UCSD-AML1 (cell line): ENCODE data around the gene GDPD5.

Source experiments
- DNase-seq: peaks from one replicate; lab custom pipeline; 2025; ENCODE audit not compliant: unreplicated experiment; lab: John Stamatoyannopoulos, UW

Gene GDPD5

DNA sequence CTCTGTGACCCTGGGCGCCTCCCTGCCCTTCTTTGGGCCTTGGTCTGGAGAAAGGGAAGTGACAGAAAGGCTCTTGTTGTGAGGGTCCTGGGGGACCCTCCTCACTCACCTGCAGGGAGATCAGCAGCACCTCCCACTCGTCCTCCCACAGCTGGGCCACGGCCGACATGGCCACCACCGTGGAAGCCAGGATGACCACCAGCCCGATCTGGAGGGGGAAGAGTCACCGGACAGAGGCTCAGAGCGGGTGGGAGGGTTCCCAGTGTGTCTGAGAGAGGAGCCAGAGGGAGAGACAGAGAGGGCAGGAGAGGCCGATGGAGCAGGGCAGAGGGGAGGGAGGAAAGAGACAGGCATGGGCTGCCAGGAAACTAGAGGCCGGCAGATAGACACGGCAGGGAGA, 76.0 kb downstream of the GDPD5 start:
- no peak for DNase-seq

DNA sequence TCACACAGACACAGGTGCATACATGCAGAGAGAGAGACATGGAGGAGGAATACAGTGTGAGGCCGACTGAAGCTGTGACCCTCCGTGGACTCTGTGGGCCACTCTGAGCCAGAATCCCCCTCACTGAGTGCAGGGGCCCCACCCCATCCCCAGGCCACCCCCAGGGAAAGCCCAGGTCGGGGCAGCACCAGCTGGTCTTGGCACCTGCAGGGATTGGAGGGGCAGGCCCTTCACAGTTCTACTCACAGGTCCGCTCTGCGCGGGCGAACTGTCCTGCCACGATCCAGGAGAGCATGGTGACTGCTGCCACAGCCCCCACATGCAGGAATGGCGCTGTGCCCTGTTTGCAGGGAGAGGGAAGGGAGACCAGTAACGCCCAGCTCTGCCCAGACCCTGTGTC, 76.5 kb downstream of the GDPD5 start:
- no peak for DNase-seq

DNA sequence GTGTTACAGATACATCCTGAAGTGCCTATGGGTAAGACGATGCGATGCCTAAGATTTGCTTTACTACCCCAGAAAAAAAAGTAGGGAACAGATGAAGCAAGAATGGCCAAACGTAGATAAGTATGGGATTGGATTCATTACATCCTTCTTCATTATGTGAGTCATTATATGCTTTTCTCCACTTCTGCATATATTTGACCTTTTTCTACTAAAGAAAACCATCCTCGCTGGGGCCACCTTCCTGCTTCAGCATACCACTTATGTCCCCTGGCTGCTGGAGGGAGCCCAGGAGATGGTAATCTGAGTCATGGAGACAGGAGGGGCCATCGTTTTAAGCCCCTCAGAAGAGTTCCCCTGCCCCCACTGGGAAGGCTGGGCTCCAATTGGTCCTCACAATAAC, 78.3 kb downstream of the GDPD5 start:
- no peak for DNase-seq

- DNase-seq, result peak; percentile 63
Measured at GRCh38 chr11:75445315-75445953, 80.3 kb downstream of the GDPD5 start.

- no peak for DNase-seq
Measured at GRCh38 chr11:75443043-75443442, 82.7 kb downstream of the GDPD5 start.

- DNase-seq, result no peak
Measured at GRCh38 chr11:75442161-75442885, 83.4 kb downstream of the GDPD5 start.

DNA sequence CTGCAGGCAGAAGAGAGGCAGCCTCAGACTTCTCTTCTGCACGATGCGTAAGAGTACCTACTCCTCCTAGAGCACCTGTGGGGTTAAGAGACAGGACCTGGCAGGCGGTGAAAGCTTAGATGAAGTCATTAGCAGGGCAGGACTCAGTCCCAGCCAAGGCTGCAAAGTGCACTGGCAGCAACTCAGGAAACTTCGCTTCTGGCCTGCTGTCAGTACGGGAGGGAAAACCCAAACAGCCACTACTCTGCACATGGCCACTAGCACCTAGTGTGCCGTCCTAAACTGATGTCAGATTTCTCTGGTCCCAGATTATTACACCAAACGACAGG, 84.0 kb downstream of the GDPD5 start:
- DNase-seq, result no peak

GRCh38 chr11:75440960-75441803, 84.6 kb downstream of the GDPD5 start:
- no peak for DNase-seq

DNA sequence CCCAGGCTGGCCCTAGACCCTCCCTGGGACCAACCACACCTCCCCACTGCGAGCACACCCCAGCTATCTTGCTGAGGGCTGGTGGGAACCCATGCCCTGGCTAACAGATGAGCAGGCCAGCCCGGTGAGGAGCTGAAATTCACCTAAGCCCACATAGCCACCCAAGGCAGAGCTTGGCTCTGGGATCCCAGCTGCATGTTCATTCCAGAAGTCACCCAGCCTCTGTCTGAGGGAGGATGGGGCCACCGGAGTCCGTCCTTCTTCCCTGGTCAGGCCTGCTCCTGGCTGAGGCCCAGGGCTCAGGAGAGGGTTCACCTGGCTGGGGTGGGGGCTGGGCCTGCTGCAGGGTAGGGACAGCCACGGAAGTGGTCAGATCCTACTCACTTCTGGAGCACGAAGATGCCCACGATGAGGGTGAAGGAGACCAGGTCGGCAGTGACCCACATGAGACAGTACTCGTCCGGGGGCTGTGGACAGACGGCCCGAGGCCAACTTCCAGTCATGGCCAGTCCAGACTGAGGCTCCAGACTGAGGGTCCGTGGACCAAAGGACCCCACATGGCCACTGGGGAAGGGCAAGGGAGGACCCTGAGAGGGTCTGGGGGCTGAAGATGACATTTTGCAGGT, 86.1 kb downstream of the GDPD5 start:
- DNase-seq, result no peak

- DNase-seq, result no peak
Measured at GRCh38 chr11:75439026-75439425, 86.7 kb downstream of the GDPD5 start.

DNA sequence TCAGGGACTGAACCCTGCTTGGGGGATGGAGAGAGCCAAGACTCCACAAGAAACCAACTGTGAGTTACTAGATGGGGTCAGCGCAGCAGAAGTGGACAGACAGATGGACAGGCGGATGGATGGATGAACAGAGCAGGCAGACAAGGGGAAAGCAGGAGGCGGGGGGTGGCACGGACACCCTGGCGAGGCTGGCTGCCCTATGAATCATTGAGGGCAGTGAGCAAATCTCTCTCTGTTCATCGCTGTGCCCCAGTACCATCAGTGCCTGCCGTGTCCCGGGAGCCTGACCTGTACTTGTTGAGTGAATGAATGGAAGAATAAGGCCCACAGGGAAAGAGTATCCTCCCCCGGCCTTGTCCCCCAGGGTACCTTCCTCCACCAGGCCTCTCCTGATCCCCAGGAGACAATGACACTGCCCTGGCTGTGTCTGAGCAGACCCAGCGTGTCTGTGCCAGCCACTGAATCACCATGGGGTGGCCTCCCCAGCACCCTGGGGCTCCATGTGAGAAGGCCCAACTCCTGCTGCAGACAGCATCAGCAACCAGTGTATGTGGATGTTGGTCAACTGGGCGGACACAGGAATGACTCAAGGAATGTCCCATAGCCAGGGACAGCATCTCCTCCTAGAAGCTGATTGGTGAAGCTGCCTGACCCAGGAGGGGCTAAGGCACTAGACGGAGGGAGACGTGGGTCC, 87.6 kb downstream of the GDPD5 start:
- DNase-seq, result no peak

DNA sequence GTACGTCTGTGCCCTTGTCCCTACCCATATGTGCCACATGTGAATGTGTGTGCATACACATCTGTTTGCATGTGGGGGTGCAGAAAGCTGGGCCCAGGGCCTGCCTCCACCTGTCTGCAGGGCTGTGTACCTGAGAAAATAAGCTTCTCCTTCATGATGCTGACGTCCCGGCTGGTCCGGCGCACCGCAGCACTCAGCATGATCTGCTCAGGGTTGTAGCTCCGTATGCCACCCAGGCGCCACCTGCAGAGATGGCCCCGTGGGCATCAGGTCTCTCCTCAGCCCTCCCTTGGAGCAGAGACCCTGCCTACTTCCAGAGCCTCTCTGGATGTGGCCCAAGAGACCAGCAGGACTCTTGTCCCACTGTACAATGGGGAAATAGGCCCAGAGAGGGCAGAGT, 88.9 kb downstream of the GDPD5 start:
- DNase-seq, result no peak

GRCh38 chr11:75435571-75435925, 90.2 kb downstream of the GDPD5 start:
- DNase-seq, result no peak

DNA sequence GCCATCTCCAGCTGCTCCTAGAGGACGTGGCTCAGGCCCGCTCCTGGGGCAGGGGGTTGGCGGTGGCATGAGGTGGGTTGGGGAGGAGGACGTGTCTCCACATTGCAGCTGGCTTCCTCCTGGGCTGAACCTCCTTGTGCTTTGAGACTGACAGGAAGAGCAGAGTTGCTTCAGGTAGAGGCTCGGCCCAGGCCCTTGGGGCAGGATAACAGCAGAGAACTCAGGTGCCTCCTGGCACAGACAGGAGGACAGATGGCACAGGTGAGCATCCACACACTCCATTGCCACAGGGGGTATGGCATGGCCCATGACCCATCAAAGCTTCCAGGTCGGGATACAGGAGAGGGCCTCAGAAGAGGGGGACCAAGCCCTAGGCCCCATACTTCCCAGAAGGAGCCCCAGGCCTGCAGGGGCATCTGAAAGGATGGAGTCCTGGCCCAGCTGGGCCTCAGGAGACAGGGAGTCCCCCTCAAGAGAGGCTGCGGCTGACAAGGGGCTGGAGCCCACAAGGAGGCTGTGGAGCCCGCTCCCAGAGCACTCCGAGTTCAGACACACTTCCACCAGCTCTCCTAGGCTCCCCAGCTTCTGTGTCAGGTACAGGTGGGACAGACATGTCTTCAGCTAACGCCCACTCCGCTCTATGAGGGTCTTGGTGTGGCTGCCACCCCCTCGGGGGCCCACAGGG, 90.7 kb downstream of the GDPD5 start:
- no peak for DNase-seq

GRCh38 chr11:75434051-75434450, 91.7 kb downstream of the GDPD5 start:
- DNase-seq, result no peak

GRCh38 chr11:75433443-75433842, 92.3 kb downstream of the GDPD5 start:
- DNase-seq, result no peak

GRCh38 chr11:75432911-75433321, 92.8 kb downstream of the GDPD5 start, which contains the start of gene KLHL35:
TSS of gene KLHL35 (minus strand) at chr11:75433203. CDS start at chr11:75430629, 2,574 bp downstream.
- no peak for DNase-seq

GRCh38 chr11:75431533-75432525, 93.9 kb downstream of the GDPD5 start:
- no peak for DNase-seq
